Adipocyte (in vitro differentiated cells): ENCODE measurements around the gene ARFGEF3.

Experiments used
- DNase-seq: peaks from one replicate; pipeline ENCODE4 v3.0.0-alpha.2; 2015; ENCODE audit warnings: low read depth
- H3K27me3 ChIP-seq: replicated peaks from 2 replicates; pipeline ENCODE4 v1.7.0; 2013; ENCODE audit warnings: mild to moderate bottlenecking, low read length, moderate library complexity; ENCODE audit not compliant: control insufficient read depth, insufficient read depth
- H3K36me3 ChIP-seq: 2 replicates; pipeline ENCODE4 v1.7.0; 2013; ENCODE audit warnings: low read length, mild to moderate bottlenecking, moderate library complexity; ENCODE audit not compliant: control insufficient read depth, insufficient read depth, severe bottlenecking
- H3K4me1 ChIP-seq: 2 replicates; pipeline ENCODE4 v1.7.0; 2013; ENCODE audit warnings: mild to moderate bottlenecking, low read length, moderate library complexity; ENCODE audit not compliant: control insufficient read depth, insufficient read depth
- H3K4me3 ChIP-seq: 2 replicates; pipeline ENCODE4 v1.7.0; 2013; ENCODE audit warnings: mild to moderate bottlenecking, low read length, moderate library complexity
- H3K9ac ChIP-seq: 2 replicates; pipeline ENCODE4 v1.7.0; 2013; ENCODE audit warnings: mild to moderate bottlenecking, low read length, moderate library complexity
- H3K9me3 ChIP-seq: 2 replicates; pipeline ENCODE4 v1.7.0; 2013; ENCODE audit warnings: mild to moderate bottlenecking, low read length, moderate library complexity; ENCODE audit not compliant: control insufficient read depth

Gene ARFGEF3

DNA sequence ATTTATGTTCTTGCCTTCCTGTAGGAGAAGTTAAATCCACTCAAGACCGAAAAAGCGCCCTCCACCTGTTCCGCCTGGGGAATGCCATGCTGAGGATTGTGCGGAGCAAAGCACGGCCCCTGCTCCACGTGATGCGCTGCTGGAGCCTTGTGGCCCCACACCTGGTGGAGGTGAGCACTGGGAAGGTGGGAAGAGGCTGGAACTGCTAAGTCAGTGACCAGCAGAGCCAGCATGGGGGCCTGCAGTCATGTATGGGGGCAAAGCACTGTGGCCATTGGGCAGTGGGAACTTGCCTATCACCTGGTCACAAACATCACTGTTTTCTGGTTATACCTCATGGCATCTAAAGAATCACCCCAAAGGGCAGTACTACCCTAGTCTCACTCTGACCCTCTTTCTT, 135.0 kb downstream of the ARFGEF3 start:
- no peak overlapping the region for H3K4me3 ChIP-seq
- no peak overlapping the region for H3K9ac ChIP-seq
- no peaks in the 10 kb centered on the region for H3K27me3 ChIP-seq
- no peaks in the 10 kb centered on the region for H3K9me3 ChIP-seq
- no peak for DNase-seq
- peaks cover 9% of the 10 kb centered on the region for H3K4me1 ChIP-seq
- no peaks in the 10 kb centered on the region for H3K36me3 ChIP-seq

DNA sequence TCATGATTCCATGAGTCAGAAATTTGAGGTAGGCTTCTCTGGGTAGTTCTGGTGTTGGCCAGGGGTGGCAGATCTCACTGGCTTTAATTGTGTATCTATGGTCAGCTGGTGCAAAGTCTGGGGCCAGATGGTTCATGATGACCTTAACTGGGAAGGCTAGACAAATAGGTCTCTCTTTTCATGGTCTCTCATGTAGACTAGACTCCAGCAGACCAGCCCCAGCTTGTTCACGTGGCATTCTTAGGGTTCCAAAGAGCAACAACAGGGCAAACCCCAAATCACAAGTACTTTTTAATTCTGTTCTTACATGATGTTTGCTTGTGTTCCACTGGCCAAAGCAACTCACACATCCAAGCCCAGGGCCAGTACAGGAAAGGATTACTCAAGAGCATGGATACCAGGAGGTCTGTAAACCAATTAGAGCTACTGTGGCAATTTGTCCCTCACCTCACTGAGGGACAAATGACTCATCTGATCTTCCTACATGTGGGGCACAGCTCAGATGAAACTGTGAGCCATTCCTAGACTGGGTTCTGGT, 136.1 kb downstream of the ARFGEF3 start:
- Histone ChIP-seq H3K4me1 (peaks cover 9% of the 10 kb centered on the region), H3K9ac (no peak overlapping the region), H3K9me3 (no peaks in the 10 kb centered on the region), H3K4me3 (no peak overlapping the region), H3K27me3 (no peaks in the 10 kb centered on the region), H3K36me3 (no peaks in the 10 kb centered on the region)
- DNase-seq: peak; percentile 7

GRCh38 chr6:138300469-138300868, 138.7 kb downstream of the ARFGEF3 start:
- Histone ChIP-seq H3K4me3 (no peak overlapping the region), H3K36me3 (no peaks in the 10 kb centered on the region), H3K27me3 (no peaks in the 10 kb centered on the region), H3K9me3 (no peaks in the 10 kb centered on the region), H3K9ac (no peak overlapping the region), H3K4me1 (peaks cover 9% of the 10 kb centered on the region)
- DNase-seq: no peak

- DNase-seq: no peak
- H3K36me3 ChIP-seq: no peaks in the 10 kb centered on the region
- no peak overlapping the region for H3K4me3 ChIP-seq
- peaks cover 9% of the 10 kb centered on the region for H3K4me1 ChIP-seq
- no peaks in the 10 kb centered on the region for H3K27me3 ChIP-seq
- no peak overlapping the region for H3K9ac ChIP-seq
- no peaks in the 10 kb centered on the region for H3K9me3 ChIP-seq
Measured at GRCh38 chr6:138302554-138302953, 140.8 kb downstream of the ARFGEF3 start.

DNA sequence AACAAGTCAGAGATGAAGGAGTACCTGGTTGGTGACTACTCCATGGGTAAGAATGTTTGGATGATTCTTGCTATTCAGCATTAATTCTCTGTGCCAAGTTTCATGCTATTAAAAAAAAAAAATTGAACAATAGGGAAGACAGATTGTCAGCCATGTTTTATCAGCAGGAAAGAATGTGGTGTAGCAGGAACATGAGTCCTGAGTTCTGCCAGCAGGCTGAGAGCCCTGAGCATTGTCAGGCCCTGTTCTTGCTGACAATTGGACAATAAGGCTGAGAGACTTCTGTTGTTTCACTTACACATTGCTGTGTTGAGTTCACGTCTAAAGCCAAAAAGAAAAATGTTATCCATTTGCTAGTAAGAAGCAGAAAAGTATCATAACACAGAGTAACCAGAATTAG, 145.6 kb downstream of the ARFGEF3 start:
- Histone ChIP-seq H3K4me1 (no peaks in the 10 kb centered on the region), H3K36me3 (no peaks in the 10 kb centered on the region), H3K4me3 (no peak overlapping the region), H3K27me3 (no peaks in the 10 kb centered on the region), H3K9me3 (no peaks in the 10 kb centered on the region), H3K9ac (no peak overlapping the region)
- DNase-seq: no peak

GRCh38 chr6:138307816-138308730, 146.3 kb downstream of the ARFGEF3 start:
- Histone ChIP-seq H3K4me1 (no peaks in the 10 kb centered on the region), H3K36me3 (no peaks in the 10 kb centered on the region), H3K4me3 (no peak overlapping the region), H3K27me3 (peaks cover 3% of the 10 kb centered on the region), H3K9me3 (no peaks in the 10 kb centered on the region), H3K9ac (no peak overlapping the region)
- no peak for DNase-seq

GRCh38 chr6:138308731-138309110, 147.0 kb downstream of the ARFGEF3 start:
- H3K36me3 ChIP-seq: no peaks in the 10 kb centered on the region
- H3K9me3 ChIP-seq: no peaks in the 10 kb centered on the region

GRCh38 chr6:138309695-138310094, 148.0 kb downstream of the ARFGEF3 start:
- no peaks in the 10 kb centered on the region for H3K36me3 ChIP-seq
- no peak overlapping the region for H3K4me3 ChIP-seq
- H3K9ac ChIP-seq: no peak overlapping the region
- no peak for DNase-seq
- H3K27me3 ChIP-seq: peaks cover 5% of the 10 kb centered on the region
- H3K4me1 ChIP-seq: no peaks in the 10 kb centered on the region
- no peaks in the 10 kb centered on the region for H3K9me3 ChIP-seq

More at GRCh38 chr6:138308731-138309110, 147.0 kb downstream of the ARFGEF3 start:
- DNase-seq: no peak
- Histone ChIP-seq H3K4me1 (no peaks in the 10 kb centered on the region), H3K27me3 (peaks cover 5% of the 10 kb centered on the region), H3K4me3 (no peak overlapping the region), H3K9ac (no peak overlapping the region)

- H3K9ac ChIP-seq: no peak overlapping the region
- no peaks in the 10 kb centered on the region for H3K4me1 ChIP-seq
- no peak for DNase-seq
- no peak overlapping the region for H3K4me3 ChIP-seq
- H3K9me3 ChIP-seq: no peaks in the 10 kb centered on the region
- H3K27me3 ChIP-seq: peaks cover 5% of the 10 kb centered on the region
- no peaks in the 10 kb centered on the region for H3K36me3 ChIP-seq
Measured at GRCh38 chr6:138310294-138310693, 148.6 kb downstream of the ARFGEF3 start.

- Histone ChIP-seq H3K4me1 (no peaks in the 10 kb centered on the region), H3K27me3 (peaks cover 5% of the 10 kb centered on the region), H3K9me3 (no peaks in the 10 kb centered on the region), H3K4me3 (no peak overlapping the region), H3K36me3 (no peaks in the 10 kb centered on the region), H3K9ac (no peak overlapping the region)
- no peak for DNase-seq
Measured at GRCh38 chr6:138310821-138311220, 149.1 kb downstream of the ARFGEF3 start.

DNA sequence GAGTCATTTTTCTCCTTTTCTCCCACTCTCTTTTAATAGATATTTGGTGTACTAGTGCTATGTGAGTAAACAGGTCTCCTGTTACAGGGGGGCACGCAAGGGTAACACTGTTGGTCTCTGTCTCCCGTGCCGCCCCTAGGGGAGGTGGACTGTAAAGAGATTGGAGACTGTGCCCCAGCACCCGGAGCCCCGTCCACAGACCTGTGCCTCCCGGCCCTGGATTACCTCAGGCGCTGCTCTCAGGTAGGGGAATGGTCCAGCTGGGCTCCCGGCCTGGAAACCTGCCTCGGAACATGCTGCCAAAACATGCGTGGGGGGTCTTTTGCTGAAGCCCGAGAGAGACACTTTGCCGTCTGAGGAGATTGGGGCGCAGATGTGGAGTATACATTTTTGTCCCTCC, 149.5 kb downstream of the ARFGEF3 start:
- peaks cover 5% of the 10 kb centered on the region for H3K27me3 ChIP-seq
- H3K9ac ChIP-seq: no peak overlapping the region
- H3K9me3 ChIP-seq: no peaks in the 10 kb centered on the region
- no peak for DNase-seq
- no peaks in the 10 kb centered on the region for H3K4me1 ChIP-seq
- no peaks in the 10 kb centered on the region for H3K36me3 ChIP-seq
- no peak overlapping the region for H3K4me3 ChIP-seq
